HG02943 (cell line): ENCODE data around the gene PAXIP1.
A peak's percentile ranks its signal among the peaks of the same experiment; 100 is the strongest.
"Not testable (repeated sequence)": the region's sequence is repeated elsewhere in the genome, so short reads cannot be mapped to it uniquely, and the experiment has no call there.

Source experiments
- ATAC-seq: cut with Tn5 transposase; IDR thresholded peaks from one replicate; pipeline ENCODE4 v1.9.1; 2021; ENCODE audit warnings: mild to moderate bottlenecking, low read depth, moderate library complexity; ENCODE audit not compliant: unreplicated experiment

PAXIP1 gene, protein sequence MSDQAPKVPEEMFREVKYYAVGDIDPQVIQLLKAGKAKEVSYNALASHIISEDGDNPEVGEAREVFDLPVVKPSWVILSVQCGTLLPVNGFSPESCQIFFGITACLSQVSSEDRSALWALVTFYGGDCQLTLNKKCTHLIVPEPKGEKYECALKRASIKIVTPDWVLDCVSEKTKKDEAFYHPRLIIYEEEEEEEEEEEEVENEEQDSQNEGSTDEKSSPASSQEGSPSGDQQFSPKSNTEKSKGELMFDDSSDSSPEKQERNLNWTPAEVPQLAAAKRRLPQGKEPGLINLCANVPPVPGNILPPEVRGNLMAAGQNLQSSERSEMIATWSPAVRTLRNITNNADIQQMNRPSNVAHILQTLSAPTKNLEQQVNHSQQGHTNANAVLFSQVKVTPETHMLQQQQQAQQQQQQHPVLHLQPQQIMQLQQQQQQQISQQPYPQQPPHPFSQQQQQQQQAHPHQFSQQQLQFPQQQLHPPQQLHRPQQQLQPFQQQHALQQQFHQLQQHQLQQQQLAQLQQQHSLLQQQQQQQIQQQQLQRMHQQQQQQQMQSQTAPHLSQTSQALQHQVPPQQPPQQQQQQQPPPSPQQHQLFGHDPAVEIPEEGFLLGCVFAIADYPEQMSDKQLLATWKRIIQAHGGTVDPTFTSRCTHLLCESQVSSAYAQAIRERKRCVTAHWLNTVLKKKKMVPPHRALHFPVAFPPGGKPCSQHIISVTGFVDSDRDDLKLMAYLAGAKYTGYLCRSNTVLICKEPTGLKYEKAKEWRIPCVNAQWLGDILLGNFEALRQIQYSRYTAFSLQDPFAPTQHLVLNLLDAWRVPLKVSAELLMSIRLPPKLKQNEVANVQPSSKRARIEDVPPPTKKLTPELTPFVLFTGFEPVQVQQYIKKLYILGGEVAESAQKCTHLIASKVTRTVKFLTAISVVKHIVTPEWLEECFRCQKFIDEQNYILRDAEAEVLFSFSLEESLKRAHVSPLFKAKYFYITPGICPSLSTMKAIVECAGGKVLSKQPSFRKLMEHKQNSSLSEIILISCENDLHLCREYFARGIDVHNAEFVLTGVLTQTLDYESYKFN

DNA sequence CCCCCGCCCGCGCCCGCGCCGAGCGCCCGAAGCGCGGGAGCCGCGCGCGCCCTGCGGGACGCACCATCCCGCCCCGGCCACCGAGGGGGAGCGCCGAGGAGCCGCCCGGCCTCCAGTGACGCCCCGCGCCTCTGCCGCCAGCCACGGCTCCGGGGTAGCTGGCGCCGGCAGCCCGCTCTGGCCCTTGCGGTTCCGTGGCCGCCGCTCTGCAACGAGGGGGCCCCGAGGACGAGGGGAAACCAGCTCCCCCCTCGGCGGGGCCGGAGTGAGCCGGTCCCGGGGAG is at the start of gene PAXIP1:
TSS of gene PAXIP1 (minus strand) at position 33 of the 284 bp plus-strand sequence. CDS start 195 bp downstream, outside the sequence.
- ATAC-seq, result peak; percentile 58

DNA sequence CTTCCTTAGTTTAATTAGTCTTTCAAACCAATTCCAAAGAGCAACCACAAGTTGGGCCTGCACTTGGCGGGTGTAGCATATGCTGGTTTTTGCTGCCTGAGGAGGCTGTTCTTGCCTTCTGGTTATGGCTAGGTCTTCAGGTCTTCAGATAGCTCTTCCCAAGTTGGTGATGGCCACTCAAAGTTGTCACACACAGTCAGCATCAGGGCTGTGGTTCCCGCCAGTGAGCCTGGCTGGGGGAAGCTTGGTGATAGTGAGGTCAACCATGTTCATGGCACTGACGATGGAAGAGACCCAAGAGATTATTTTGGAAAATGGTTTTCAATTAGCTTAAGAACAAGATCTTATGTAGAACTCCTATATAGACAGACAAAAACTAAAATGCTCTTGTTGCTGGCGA is 48.4 kb upstream of the PAXIP1 start:
- no peak for ATAC-seq

DNA sequence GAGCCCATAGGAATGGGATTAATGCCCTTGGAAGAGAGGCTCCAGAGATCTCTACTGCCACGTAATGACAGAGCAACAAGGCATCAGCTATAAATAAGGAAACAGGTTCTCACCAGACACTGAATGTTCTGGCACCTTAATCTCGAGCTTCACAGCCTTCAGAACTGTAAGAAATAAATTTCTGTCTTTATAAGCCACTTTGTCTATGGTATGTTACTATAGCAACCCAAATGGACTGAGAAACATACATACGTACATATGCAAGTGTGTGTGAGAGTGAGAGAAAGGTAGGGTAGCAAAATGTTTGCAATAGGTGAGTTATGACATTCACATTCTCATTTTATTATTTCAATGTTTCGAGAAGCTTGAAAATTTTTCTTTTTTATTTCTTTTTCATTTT is 45.1 kb upstream of the PAXIP1 start:
- no peak for ATAC-seq

DNA sequence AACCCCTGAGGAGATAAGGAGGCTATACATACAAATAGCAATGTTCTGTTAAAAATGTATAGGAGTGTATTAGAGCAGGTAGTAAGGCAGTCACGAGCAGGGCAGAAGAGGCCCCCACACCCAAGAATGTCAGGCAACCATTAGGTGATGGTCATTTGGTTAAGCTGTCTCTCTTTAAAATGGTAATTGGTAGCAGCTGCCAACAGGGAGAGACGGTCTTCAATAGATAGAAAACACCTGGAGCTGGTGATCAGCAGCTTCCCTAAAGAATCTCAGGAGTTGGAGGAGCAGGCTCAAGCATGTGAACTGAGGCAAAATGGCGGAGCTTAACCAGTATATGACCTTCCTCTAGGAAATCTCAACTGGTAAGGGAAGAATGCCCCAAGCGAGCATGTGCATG is 40.8 kb upstream of the PAXIP1 start:
- no peak for ATAC-seq

DNA sequence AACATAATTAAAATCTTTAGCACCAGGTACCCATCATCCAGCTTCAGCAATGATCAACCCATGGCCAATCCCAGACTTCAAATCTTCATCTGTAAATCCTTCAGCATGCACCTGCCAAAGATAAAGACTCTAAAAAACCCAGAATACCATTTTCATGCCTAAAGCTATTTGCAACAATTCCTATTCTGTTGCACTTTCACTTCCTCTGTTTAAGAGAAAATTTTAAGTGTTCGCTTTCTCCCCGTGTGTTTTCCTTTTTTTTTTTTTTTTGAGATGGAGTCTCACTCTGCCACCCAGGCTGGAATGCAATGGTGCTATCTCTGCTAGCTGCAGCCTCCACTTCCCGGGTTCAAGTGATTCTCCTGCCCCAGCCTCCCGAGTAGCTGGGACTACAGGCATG is 35.4 kb upstream of the PAXIP1 start:
- no peak for ATAC-seq

DNA sequence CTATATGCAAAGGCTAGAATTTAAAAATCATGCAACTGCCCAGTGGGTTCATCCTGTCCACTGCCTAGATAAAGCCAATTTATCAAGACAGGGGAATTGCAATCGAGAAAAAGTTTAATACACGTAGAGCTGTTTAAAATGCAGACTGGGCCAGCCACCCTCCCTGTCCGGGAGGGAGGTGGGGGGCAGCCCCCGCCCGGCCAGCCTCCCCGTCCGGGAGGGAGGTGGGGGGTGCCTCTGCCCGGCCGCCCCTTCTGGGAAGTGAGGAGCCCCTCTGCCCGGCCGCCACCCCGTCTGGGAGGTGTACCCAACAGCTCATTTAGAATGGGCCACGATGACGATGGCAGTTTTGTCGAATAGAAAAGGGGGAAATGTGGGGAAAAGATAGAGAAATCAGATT is 31.6 kb upstream of the PAXIP1 start:
- ATAC-seq, result not testable (repeated sequence)

DNA sequence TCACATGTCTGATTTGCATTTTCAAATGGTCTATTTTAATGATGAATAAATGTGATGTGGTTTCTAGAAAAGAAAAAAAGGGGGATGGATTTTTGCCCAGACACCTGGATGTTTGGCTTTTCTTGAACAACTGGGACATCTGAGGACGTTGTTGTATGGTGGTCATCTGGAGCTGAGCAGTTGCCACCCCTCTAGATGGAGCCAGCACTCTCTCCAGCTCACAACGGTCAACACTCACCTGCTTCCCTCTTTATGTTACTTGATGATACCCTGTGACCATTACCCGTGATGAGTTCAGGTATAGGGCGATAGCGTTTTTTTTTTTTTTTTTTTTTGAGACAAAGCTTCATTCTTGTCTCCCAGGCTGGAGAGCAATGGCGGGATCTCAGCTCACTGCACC is 30.1 kb upstream of the PAXIP1 start:
- no peak for ATAC-seq

DNA sequence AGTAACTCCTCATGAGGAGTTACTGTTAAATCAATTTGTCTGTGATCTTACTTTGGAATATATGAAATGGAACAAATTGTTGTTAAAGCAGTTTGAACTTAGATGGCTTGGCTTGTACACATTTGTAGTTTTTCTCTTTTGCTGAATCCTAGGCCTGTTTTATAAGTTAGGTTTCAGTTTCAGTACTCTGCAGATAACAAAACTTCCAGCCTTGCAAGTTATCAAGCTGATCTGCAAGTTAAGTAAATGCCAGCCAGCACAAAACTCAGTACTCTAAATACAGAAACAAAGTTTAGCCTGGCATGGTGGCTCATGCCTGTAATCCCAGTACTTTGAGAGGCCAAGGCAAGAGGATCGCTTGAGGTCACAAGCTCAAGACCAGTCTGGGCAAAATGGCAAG is 25.0 kb upstream of the PAXIP1 start:
- no peak for ATAC-seq

DNA sequence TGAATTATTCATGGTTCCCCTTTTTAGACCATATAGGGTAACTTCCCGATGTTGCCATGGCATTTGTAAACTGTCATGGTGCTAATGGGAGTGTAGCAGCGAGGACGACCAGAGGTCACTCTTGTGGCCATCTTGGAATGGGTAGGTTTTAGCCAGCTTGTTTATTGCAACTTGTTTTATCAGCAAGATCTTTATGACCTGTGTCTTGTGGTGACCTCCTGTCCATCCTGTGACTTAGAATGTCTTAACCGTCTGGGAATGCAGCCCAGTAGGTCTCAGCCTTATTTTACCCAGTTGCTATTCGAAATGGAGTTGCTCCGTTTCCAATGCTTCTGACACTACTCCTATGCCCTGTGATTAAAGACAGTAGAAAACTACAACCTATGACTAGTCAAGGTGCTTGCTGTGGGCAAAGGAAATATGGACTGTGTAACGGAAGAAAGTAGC is 18.8 kb upstream of the PAXIP1 start:
- ATAC-seq, result no peak

DNA sequence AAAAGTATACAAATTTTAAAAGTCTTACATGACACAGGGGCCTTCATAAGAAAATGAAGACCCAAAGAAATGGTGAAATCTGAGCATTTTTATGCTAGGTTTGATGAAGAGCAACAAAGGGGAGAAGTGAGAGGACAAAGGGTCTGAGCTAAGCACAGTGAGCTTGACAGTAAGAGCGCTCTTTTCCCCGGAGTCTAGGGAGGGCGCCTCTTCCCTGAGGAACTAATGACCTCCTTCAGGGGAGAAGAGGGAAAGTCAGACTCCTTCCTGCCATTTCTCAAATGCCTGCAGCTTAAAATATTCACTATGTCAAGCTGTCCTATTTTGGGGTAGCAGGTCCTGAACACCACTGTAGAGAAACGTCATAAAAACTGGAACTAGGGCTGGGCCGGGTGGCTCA is 18.1 kb upstream of the PAXIP1 start:
- no peak for ATAC-seq

DNA sequence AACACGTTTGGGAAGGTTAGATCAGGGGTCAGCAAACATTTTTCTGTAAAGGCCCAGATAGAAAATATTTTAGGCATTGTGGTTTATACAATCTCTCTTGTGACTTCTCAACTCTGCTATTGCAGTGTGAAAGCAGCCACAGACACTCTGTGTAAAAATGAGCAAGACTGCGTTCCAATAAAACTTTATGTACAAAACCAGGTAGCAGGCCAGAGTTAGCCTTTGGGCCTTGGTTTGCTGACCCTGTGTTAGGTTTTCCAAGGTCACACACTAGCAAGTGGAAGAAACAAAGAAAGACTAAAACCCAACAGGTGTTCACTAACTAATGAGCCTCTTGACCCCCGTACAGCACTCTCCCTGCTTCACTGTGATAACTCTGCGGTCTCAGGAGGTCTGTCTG is 14.9 kb upstream of the PAXIP1 start:
- ATAC-seq, result no peak

DNA sequence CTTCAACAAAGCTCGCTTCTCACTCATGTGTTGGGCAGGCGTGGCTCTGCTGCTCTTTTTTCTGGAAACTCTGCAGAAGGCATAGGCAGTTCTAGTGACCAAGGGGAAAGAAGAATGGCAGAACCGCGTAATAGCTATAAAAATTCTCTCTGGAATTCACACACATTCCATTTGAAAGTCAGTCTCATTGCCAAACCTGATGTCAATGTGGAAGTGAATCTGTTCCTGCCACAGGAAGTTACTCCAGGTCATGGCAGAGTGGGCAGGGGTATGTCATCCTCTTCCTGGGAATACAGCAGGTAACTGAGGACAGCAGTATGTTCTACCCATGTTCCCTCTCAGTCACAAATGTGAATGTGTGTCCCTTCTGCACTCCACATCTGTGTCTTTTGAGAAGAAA is 8.2 kb upstream of the PAXIP1 start:
- no peak for ATAC-seq

DNA sequence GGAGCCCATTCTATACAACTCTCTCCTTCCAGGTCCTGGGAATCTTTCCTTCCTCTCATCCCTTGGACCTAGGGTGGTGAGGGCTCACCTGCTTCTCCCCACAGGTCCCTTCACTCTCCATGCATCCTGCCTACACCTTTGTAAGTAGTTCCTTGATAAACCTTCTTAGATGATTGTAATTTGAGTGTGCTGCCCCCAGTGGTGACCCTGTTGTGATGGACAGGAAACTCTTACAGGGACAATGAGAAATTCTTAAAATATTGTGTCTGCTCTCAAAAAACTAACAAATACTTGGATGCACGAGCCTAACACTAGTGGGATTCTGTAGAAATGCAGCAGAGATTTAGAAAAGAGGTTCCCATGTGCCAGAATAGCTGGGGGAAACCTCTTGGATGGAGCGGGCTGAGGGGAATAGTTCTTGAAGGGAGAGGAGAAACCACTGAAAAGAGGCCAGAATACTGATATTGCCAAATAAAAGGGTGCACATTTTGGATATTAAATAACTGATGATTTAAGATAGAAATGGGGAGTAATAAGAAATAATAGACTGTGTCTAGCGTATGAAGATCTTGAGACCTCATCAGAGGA is 6.7 kb upstream of the PAXIP1 start:
- ATAC-seq, result no peak

DNA sequence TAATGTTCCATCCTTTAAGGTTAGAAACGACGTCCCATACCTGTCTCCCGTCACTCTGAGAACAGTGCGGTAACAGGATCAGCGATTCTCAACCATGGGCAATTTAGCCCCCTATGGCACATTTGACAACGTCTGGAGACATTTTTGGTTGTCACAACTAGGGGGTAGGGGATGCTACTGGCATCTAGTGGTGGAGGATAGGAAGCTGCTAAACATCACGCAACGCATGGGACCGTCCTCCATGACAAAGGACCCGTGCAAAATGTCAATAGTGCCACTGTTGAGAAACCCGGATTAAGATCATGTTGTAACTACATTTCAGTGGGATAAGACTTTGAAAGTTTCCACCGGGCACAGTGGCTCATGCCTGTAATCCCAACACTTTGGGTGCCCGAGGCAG is 5.0 kb upstream of the PAXIP1 start:
- no peak for ATAC-seq

DNA sequence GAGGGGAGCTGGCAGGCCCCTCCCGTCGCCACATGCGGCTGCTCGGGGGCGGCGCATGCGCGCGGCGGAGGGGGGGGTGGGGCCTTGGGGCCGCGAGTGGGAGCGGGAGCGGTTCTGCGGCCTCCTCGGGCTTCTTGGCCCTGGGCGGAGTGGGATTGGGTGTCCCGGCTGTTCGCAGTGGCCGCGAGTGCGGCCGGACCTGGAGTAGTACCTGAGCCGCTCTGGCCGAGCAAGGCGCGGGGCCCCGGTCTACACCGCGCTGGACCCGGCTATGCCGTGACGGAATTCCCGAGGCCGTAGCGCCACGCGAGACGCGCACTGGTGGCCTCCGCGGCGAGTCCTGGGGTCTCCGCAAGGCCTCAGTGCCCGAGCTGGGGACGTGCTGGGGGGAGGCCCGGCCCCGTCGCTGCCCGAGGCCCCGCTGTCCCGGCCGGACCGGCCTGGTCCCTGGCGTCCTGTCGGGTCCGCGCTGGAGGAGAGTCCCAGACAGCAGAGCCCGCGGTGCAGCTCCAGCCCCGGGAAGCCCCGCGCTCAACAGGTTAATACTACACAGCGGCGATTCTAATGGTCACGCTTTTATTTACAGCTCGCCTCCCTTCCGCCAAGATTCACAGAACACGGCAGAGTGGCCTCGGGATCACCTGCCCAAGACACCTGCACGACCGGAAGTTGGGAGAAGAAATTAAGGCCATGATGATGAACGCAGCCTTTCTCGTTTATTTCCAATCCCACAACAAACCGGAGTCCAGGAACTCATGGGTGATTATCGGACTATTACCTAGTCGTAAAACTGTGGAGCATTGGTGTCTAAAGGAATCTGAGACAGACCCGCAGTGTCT is 671 bp upstream of the PAXIP1 start:
- ATAC-seq, result peak; percentile 57

DNA sequence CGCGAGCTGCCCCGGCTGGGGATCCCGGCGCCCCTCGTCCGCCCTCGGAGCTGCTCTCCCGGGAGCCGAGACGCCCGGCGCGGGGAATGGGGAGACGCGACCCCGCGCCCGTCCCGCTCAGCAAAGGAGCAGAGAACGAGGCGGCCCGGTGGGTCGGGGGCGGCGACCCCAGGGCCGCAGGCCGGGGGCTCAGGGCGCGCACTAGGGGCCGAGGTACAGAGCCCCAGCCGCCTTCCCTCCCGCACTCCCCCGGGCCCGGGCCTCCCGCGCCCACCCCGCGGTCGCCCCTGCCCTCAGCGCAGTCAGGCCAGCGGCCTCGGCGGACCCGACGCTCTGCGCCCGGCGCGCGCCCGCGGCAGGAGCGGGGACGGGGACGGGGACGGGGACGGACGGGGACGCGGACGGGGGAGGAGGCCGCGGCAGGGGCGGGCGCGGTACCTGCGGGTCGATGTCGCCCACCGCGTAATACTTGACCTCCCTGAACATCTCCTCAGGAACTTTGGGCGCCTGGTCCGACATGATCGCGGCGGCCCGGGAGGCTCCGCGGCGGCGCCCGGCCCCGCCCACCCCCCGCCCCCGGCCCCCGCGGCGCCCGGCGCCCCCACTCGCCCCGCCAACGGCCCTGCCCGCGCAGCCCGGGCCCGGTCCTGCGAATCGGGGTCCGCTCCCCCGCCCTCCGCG is 373 bp downstream of the PAXIP1 start:
- ATAC-seq, result peak; percentile 37

DNA sequence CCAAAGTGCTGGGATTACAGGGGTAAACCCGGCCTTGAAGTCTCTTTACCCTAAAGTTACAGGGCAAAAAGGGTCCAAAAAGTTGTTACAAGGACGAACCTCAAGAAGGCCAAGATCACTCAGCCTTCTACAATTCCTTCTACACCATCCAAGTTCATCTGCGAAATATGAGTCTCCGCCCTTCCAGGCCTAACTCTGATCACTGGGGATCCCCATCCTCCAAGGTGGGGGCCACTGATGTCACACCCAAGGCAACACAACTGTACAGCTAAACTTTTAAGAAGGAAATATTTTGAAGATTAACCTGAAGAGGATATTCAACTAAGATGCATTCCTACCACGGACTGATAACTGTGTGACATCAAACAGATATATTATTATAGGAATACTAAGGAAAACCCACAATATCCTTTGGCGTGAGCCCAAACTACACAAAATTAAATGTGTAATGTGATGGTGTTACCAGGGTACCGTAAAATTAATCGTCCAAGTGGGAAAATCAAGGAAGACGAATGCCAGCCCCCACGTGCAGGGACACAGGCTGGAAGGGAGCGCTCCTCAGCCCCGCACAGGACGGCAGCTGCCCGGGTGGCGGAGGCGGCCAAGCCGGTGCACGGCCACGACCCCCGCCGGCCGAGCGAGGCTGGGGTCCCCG is 1.0 kb downstream of the PAXIP1 start:
- peak; percentile 5 for ATAC-seq

DNA sequence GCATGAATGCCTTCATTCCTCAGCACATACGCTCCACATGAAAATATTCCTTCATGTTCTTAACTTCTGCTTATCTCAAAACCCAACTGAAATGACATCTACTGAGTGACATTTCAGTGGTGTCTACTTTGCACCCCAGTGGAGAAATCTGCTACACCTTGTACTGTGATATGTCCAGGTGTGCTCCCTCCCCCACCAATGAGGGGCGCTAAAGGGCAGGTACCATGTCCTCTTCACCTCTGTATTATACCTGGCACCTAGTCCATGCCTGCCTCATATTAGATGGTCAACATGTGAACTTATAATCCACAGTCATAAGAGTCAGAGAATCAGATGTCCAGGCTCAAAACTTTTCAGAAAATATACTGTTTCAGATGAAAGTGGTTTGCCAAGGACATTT is 2.1 kb downstream of the PAXIP1 start:
- no peak for ATAC-seq

DNA sequence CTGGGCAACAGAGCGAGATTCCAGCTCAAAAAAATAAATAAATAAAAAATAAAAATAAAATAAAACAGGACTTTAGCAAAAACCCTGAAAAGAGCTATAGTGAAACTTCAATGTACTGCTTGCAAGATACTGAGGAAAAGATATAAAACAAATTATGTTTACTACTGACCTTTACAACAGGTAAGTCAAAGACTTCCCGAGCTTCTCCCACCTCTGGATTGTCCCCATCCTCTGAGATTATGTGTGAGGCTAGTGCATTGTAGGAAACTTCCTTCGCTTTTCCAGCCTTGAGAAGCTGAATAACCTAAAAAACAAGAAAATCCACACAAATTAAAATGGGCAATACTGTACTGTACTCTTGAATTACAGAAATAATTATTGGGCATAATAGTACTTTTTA is 4.4 kb downstream of the PAXIP1 start:
- ATAC-seq, result no peak
